Transverse colon (tissue), 4 donors: ENCODE measurements around the gene BSPH1. TPM values are rescaled to one million over a fixed set of nuclear protein-coding genes. Genes with fewer than 3 reads are reported as not detected.

Experiments
- DNase-seq: peaks from one replicate; pipeline ENCODE4 v3.0.0-alpha.2; 2019
- H3K27ac ChIP-seq, 4 donors: fragments of 200-600 bp; sonication (generic); 2 replicates each; pipeline ENCODE4 v1.5.1; 2016 to 2018; ENCODE audit warnings: inconsistent platforms in 4 of 4
- H3K27me3 ChIP-seq: fragments of 200-600 bp; sonication (generic); 2 replicates; pipeline ENCODE4 v1.5.1; 2017; ENCODE audit warnings: inconsistent platforms
- H3K36me3 ChIP-seq, 4 donors: fragments of 200-600 bp; sonication (generic); 2 replicates each; pipeline ENCODE4 v1.5.1; 2017 to 2019; ENCODE audit warnings: inconsistent platforms in 4 of 4
- H3K4me1 ChIP-seq, 4 donors: fragments of 200-600 bp; sonication (generic); 2 replicates each; pipeline ENCODE4 v1.5.1; 2017 to 2020; ENCODE audit warnings: inconsistent platforms in 4 of 4
- H3K4me3 ChIP-seq, 4 donors: fragments of 200-600 bp; sonication (generic); 1 replicate in 1 of 4; 2 replicates in 3 of 4; pipeline versions ENCODE4 v1.5.1 to v1.6.1; 2017 to 2019; ENCODE audit warnings: inconsistent platforms in 4 of 4
- H3K9me3 ChIP-seq, 2 donors: fragments of 200-600 bp; sonication (generic); 2 replicates each; pipeline ENCODE4 v1.5.1; 2017 to 2019; ENCODE audit warnings: inconsistent platforms in 2 of 2
- CTCF ChIP-seq, 5 experiments: fragments of 200-600 bp in 3 of 5; fragments of 450-650 bp in 2 of 5; sonication (generic) in 3 of 5; IDR thresholded peaks; 1 replicate in 2 of 5; 2 replicates in 3 of 5; pipeline ENCODE4 v1.5.1; 2016 to 2017; ENCODE audit warnings: antibody characterized with exemption in 5 of 5, inconsistent platforms in 3 of 5, mild to moderate bottlenecking in 2 of 5, moderate library complexity in 1 of 5
- EP300 ChIP-seq: sonication (generic); formaldehyde crosslinking; IDR thresholded peaks from one replicate; pipeline ENCODE4 v1.6.1; 2017; ENCODE audit warnings: antibody characterized with exemption, low read depth
- POLR2A ChIP-seq: fragments of 450-650 bp; IDR thresholded peaks from one replicate; pipeline ENCODE4 v1.6.1; 2016; ENCODE audit warnings: antibody characterized with exemption, mild to moderate bottlenecking, moderate library complexity
- POLR2AphosphoS5 ChIP-seq, 3 donors: sonication (generic); formaldehyde crosslinking; IDR thresholded peaks; one replicate each; pipeline ENCODE4 v1.6.1; 2016; ENCODE audit warnings: antibody characterized with exemption in 3 of 3
- WGBS, 2 donors: methylation state at CpG; one replicate each; pipeline ENCODE4 v1.1.5; 2018; ENCODE audit warnings: low coverage in 1 of 2; 5-methylcytosine and 5-hydroxymethylcytosine counted together
- in situ Hi-C, 4 donors: fragments of 200-750 bp; cut with MboI; loops; one replicate each; pipeline versions ENCODE4 v1.15.0 to v1.15.1; 2017; ENCODE audit warnings: low sequenced_read_pairs in 3 of 4, low pct_ligation_motif_present in 1 of 4, low pct_unique_long_range_greater_than_20kb in 1 of 4
- intact Hi-C: fragments of 100-400 bp; cut with DNase I; formaldehyde crosslinking; loops from one replicate; pipeline ENCODE4 v1.15.1; 2023; ENCODE audit warnings: low total_unique reads
- total RNA-seq, 4 donors: library from RNA; depleted of rRNA; stranded (reverse); fragments of >200 nt; gene quantifications; one replicate each; pipeline ENCODE4 v1.1.0, GENCODE V29; 2016

The BSPH1 gene
- total RNA-seq, 4 donors from 2014 or later, result not detected

GRCh38 chr19:48020686-48021085 is 28.7 kb upstream of the BSPH1 start:
- H3K27ac ChIP-seq, result no peak overlapping the region
- intact Hi-C loops, result no loop called here
- H3K36me3 ChIP-seq, result no peaks in the 10 kb centered on the region
- 66 to 81% methylated on average over 3 of the region's 3 CpGs for WGBS, 2 donors
- in situ Hi-C loops, result loop anchor here in 1 of 4 donors (25.0 kb wide), 1 partner anchor 183 kb away; no protein-coding TSS in a partner anchor
- H3K27me3 ChIP-seq, result peaks cover 12% of the 10 kb centered on the region
- TF ChIP-seq CTCF (IDR thresholded peaks at IDR 0.05), result no peak
- TF ChIP-seq EP300, result no peak
- TF ChIP-seq POLR2A, result no peak
- TF ChIP-seq POLR2AphosphoS5 (IDR thresholded peaks at IDR 0.05), result no peak
- H3K4me3 ChIP-seq, result no peak overlapping the region
- H3K9me3 ChIP-seq, result no peaks in the 10 kb centered on the region
- H3K4me1 ChIP-seq, result no peaks in the 10 kb centered on the region
- no peak for DNase-seq

DNA sequence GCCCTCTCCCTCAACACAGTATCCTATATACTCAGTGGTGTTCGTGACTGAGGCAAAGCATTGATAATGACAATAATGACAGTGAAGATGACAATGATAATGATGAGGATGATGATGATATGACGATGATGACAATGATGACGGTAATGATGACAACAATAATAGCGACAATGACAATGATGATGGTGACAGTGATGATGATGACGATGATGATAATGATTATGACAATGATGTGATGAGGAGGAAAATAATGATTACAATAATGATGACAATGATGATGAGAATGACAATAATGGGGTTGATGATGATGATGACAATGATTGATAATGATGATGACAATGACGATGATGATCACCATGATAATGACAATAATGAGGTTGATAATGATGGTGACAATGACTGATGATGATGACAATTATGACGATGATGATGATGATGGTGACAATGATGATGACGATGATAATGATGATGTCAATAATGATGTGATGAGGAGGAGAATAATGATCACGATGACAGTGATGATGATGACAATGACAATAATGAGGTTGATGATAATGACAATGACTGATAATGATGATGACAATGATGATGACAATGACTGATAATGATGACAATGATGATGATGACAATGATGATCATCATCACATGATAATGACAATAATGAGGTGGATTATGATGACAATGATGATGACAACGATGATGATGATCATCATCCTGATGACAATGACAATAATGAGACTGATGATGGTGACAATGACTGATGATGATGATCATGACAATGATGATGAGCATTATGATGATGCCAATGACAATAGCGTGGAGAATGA is 19.2 kb upstream of the BSPH1 start:
- in situ Hi-C loops (loop anchor here in 1 of 4 donors (25.0 kb wide), 1 partner anchor 174 kb away; no protein-coding TSS in a partner anchor), intact Hi-C loops (no loop called here)
- Histone ChIP-seq H3K9me3 (no peaks in the 10 kb centered on the region), H3K4me3 (no peak overlapping the region), H3K27ac (no peak overlapping the region), H3K4me1 (no peaks in the 10 kb centered on the region), H3K27me3 (peaks cover 4% of the 10 kb centered on the region), H3K36me3 (no peaks in the 10 kb centered on the region)
- DNase-seq, result no peak
- WGBS, 2 donors, result 89 to 91% methylated on average over 10 to 11 of the region's 11 CpGs
- TF ChIP-seq POLR2AphosphoS5 (IDR thresholded peaks at IDR 0.05) (no peak), EP300 (no peak), POLR2A (no peak), CTCF (IDR thresholded peaks at IDR 0.05) (no peak)

- Histone ChIP-seq H3K27me3 (no peaks in the 10 kb centered on the region), H3K4me3 (no peak overlapping the region), H3K4me1 (no peaks in the 10 kb centered on the region), H3K9me3 (no peaks in the 10 kb centered on the region), H3K36me3 (no peaks in the 10 kb centered on the region), H3K27ac (no peak overlapping the region)
- no peak for DNase-seq
- WGBS, 2 donors, result 84% methylated on average over 6 of the region's 6 CpGs; no CpG with 5 or more reads in 1 of the 2 donors
- intact Hi-C loops (no loop called here), in situ Hi-C loops (loop anchor here in 1 of 4 donors (25.0 kb wide), 1 partner anchor 169 kb away; no protein-coding TSS in a partner anchor)
- TF ChIP-seq POLR2A (no peak), POLR2AphosphoS5 (IDR thresholded peaks at IDR 0.05) (no peak), CTCF (IDR thresholded peaks at IDR 0.05) (no peak), EP300 (no peak)
Measured at GRCh38 chr19:48006762-48007161, 14.8 kb upstream of the BSPH1 start.

DNA sequence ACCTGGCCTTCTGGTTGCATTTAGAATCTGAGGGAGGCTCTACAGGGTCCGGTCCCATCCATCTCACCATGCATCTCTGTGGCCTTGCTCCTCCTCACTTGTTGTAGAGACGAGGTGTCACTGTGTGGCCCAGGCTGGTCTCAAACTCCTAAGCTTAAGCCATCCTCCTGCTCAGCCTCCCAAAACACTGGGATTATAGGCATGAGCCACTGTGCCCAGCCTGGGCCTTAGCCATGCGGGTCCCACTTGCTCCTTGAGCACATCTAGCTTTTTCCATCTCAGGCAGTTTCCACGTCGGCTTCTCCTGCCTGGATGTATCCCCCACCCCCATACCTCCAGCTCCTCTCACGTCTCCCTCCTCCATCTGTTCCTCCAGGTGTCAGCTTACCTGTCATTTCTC is 12.3 kb upstream of the BSPH1 start:
- no peak overlapping the region for H3K4me3 ChIP-seq
- no peaks in the 10 kb centered on the region for H3K9me3 ChIP-seq
- no peak for DNase-seq
- intact Hi-C loops, result no loop called here
- TF ChIP-seq POLR2AphosphoS5 (IDR thresholded peaks at IDR 0.05), result no peak
- WGBS, 2 donors, result 51 to 80% methylated on average over 3 to 6 of the region's 6 CpGs
- no peaks in the 10 kb centered on the region for H3K27me3 ChIP-seq
- H3K4me1 ChIP-seq, result no peaks in the 10 kb centered on the region
- no peak overlapping the region for H3K27ac ChIP-seq
- in situ Hi-C loops, result loop anchor here in 1 of 4 donors (25.0 kb wide), 1 partner anchor 167 kb away; no protein-coding TSS in a partner anchor
- H3K36me3 ChIP-seq, result no peaks in the 10 kb centered on the region
